HG03520 (cell line): ENCODE measurements around the gene TAC4.

ENCODE experiments used
- ATAC-seq: cut with Tn5 transposase; IDR thresholded peaks from one replicate; pipeline ENCODE4 v1.9.1; 2021; ENCODE audit warnings: mild to moderate bottlenecking, moderate library complexity; ENCODE audit not compliant: unreplicated experiment

The TAC4 gene

DNA sequence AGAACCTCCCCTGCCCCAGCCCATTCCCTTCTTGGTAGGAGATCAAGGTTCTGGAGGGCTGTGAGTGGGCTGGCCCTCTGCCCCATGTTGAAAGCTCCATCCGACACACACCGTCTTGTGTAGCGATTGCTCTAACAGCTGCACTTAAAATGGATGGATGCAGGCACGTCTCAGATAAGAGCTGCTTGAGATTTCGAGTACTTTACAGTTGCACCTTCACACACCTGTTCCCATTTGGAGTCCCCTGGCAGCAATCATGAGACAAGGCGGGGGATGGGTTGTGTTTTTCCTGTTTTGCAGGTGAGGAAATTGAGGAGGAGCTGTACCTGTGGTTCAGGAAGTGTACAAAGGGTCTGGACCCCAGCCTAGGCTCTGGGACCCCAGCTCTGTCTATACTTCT is 25.6 kb upstream of the TAC4 start:
- ATAC-seq, result no peak

DNA sequence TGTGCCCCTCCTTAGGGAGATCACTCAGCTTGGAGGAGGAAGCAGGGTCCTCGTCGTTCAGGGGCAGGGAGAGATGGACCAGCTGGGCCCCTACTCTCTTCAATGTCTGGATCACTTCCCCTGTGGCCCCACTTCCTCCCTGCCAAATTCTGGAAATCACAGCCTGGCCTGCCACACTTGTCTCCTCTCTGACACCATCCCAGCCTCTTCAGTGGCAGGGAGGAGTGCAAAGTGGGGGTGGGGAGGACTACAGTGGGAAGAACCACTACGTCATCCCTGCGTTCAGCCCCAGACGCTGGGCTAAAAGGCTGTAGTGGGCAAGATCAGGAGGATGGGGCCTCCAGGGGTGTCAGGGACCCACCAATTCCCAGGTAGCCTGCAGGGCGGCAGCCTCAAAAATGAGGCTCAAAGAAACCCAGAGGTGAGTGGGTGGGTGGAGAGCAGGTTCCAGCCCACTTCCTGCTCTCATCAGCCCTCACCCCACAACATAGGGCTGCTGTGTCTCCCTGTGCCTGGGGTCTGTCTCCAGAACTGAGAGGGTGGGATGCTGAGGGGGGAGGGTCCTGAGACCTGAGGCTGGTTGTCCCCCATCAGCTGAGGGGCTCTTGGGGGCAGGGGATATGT is 25.0 kb upstream of the TAC4 start:
- no peak for ATAC-seq

DNA sequence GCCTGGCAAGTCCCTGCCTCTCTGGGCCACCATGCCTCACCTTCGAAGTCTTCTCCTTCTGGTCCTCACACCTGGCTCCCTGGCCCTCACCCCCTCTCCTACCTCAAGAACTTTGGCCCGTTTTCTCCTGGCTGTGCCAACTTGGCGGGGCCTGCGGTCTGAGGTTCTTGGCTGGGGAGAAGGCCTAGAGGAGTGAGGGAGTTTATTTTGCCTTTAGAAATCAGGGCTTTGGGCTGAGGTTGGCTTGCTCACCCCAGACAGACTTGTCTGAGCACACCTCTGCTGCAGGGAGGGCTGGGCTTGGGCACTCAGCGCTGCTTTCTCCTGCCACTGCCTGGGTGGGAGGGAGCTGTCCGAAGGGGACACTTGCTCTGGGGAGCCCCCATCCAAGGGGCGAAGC is 23.3 kb upstream of the TAC4 start:
- no peak for ATAC-seq

DNA sequence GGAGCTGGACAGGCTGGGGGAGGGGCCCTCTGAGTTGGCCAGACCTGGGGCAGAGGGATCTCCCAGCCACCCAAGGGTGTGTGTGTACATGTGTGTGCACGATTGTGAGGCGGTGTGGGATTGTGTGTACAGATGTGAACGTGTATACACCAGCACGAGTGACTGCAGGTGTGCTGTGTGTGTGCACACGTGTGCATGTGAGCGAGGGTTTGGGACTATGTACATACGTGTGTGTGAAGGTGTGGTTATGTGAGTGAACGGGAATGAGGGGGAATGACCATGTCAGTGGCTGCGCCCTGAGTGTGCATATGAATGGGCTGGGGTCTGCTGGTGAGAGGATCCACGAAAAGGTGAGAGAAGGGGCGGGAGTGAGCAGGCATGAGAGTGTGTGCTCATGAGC is 22.4 kb upstream of the TAC4 start:
- no peak for ATAC-seq

DNA sequence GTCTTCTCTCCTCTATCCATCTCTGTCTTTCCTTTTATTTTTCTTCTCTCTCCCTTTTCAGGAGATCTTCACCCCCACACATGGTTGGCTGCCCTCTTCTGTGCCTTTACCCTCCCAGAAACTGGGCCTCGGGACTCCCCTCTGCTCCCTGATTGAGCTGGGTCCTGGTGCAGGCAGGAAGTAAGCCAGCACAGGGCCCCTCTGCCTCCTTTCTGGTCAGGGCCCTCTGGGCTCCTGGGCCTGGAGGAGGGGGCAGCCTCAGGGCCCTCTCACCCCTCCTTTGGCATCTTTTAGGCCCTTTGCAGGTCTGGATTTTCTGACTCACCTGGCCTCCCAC is 21.1 kb upstream of the TAC4 start:
- no peak for ATAC-seq

- ATAC-seq, result no peak
These were observed 19.1 kb upstream of the TAC4 start for GRCh38 chr17:49866882-49867413.

- no peak for ATAC-seq
These were observed 18.1 kb upstream of the TAC4 start for GRCh38 chr17:49866019-49866380.

DNA sequence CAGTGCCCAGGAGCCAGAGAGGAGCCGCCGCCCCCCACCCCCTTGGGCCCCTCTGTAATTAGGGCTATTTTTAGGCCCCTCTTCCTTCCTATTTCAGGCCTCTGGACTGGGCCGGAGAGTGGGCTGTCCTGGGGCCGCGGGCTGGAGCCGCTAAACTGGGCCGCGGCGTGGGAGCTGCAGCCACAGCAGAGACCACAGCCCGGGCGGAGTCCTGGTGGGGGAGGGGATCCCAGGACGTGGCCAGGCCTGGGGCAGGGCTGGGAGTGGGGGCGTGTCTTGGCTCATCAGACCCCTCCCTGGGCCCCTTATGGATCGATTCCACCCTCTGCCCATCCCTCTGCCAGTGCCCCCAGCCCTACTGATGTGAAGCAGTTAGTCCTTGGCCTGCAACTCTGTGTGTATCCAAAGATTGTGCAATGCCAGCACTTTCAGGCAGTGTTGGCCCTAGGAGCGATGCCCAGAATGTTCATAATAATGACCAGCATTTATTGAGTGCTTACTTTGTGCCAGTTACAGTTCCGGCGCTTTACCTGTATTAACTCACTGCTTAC is 15.0 kb upstream of the TAC4 start:
- no peak for ATAC-seq

GRCh38 chr17:49861150-49861884 is 13.4 kb upstream of the TAC4 start:
- ATAC-seq, result no peak

DNA sequence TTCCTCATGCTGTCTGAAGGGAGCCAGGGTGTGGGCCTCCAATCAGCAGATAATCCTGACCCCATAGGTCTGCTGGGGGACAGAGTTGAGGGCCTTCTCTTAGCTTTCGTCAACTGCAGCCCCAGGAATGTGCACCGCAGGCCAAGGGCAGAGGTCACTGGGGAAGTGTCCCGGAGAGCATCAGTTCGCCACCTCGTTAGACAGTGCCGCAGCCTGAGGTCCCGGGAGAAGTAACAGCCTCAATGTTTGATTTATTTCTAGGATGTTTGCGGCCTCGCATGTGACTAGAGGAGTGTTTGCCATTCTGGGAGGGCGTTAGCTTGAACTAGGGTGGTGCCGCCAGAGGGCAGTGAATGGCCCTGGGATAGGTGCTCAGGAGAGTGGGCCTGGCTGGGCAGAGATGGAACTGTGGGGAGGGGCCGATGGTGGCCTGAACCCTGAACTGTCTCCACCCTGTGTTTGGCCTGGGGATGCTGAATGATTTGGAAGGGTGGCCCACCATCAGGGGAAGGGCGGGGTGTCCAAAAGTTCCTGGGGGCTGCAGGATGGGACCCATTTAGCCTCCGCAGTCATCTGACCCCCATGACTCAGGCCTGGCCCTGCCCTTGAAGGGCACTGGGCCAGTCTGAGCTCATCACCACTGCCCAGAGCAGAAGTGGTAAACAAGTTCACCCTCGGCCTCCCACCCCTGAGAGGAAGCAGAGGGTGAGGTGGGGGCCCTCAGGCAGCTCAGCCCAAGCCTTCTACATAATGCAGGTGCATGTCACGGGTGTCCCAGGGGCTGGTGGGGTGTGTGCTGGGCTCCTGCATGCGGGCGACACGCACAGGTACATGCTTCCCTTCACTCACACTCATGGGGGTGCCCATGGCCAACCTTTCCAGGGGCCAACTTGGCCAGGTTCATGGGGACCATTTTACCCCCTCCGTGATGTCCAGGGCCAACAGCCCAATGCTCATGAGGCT is 12.4 kb upstream of the TAC4 start:
- no peak for ATAC-seq

GRCh38 chr17:49858796-49859195 is 10.9 kb upstream of the TAC4 start:
- no peak for ATAC-seq

- ATAC-seq, result no peak
These were observed 6.3 kb upstream of the TAC4 start for GRCh38 chr17:49854126-49854525.

DNA sequence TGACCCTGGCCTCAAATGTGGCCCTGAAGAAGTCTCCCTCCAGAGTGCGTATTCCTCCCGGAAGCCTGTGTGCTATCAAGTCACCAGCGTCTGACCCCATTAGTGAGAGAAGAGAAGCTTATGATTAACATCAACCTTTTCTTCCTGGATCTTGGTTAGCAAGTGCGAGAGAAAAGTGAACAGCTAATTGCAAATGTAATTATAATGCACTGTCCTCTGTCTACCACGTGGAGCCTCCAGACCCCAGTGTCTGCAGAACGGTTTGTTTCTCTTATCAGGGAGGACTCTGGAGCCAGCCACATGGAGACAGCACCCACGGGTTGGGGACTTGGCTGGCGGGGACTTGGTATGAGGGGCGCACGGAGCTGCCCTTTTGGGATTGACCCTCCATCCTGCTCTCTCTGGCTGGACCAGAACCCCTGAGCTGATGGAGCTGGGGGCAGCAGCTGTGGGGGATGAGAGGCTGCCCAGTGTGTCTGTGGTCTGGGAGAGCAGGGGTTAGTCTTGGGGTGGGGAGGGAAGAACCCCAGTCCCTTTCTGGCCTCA is 5.7 kb upstream of the TAC4 start:
- ATAC-seq, result no peak

- no peak for ATAC-seq
These were observed 3.8 kb upstream of the TAC4 start for GRCh38 chr17:49851387-49852291.

- no peak for ATAC-seq
These were observed 3.0 kb upstream of the TAC4 start for GRCh38 chr17:49850772-49851386.

DNA sequence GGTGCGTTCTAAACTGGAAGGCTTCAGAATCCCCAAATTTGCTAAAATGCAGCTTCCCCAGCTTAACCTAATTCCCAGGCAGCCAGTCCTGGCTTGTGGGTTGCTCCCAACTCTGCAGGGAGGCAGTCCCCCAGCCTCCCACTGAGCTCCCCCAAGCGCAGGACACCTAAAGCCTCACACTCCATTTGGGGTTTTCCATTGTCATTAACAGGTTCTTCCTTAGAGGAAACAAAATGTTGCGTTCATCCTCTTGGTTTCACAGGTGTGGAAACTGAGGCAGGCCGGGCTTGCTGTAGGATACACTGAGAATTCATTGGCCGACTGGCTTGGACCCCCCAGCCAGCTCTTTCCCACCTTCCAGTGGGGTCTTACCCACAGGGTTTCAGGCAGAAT is 2.3 kb upstream of the TAC4 start:
- ATAC-seq, result no peak

DNA sequence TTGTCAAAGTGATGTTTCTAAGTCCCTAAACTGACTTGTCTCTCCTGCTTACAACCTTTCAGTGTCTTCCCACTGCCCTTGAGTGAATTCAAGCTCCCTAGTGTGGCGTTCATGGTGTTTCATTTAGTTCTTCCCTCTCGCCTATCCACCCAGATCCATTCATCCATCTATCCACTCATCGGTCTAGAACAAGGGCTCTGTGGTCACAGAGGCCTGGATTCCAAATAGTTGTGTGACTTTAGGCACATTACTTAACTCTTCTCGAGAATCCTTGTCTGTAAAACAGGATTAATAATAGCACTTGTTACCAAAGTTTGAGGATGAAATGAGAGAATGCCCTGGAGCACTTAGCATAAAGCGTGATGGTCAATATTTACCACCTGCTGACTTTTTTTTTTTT is 870 bp upstream of the TAC4 start:
- no peak for ATAC-seq

GRCh38 chr17:49846938-49847712 is 744 bp downstream of the TAC4 start:
- no peak for ATAC-seq

DNA sequence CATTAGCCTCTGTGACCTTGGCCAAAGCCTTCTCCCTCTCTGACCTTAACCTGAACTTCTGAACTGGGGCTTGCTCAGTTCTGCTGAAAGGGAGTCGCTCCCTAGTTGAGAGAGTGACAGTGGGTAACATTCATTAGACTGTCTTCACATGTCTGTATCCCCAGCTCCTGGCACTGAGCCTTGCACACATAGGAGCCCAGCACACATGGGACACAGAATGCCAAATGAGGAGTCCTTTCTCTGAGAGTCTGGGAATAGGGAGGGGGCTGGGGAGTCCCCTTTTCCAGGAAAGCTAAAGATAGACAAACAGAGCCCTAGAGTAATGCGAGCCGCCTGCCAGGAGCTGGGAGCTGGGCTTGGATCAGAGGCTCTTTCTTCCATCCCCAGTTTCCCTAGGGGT is 2.5 kb downstream of the TAC4 start:
- no peak for ATAC-seq
